Measurements from ENCODE around the gene HAVCR2. TPM values are rescaled to one million over a fixed set of nuclear protein-coding genes. Genes with fewer than 3 reads are reported as not detected.

Gene HAVCR2
- total and polyA plus RNA-seq, 9 of the 15 experiments (the other 6 are each of a cell fraction or from before 2014, with no cell fraction given): 0.04 to 0.11 (median 0.06) TPM; not detected in 5

DNA sequence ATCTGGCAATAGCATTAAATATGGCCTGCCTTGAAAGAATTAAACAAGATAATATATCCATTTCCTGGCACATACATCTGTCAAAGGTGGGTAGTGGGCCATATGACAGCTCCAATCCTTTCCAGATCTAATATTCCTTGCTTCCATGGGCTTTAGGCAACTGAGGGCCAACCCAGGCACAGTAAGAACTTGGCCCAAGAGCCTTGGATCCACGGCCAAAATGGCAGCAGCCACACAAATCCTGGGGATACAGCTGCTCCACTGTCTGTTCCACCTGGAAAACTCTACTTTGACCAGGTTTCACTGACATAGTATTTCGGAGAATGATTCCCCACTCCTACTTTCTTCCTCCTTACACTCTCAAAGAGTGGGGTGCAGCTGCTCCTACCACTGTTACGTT is 63.2 kb downstream of the HAVCR2 start:
- Histone ChIP-seq H2AFZ (ENCODE audit: low read depth, low read length) (no peak overlapping the region), H3K9me3 (replicated peaks; ENCODE audit: control insufficient read depth, insufficient read depth, low read depth, low read length) (no peaks in the 10 kb centered on the region), H3K4me3 (no peak overlapping the region), H3K9me1 (ENCODE audit: control insufficient read depth, insufficient read depth, low read length) (no peaks in the 10 kb centered on the region), H3K27ac (ENCODE audit: extremely low read depth, low read depth, low read length) (no peak overlapping the region), H3K4me2 (ENCODE audit: insufficient read depth, low read length) (no peak overlapping the region), H3K36me3 (ENCODE audit: control insufficient read depth, insufficient read depth, low read length) (no peaks in the 10 kb centered on the region), H3K4me1 (replicated peaks in 1 of 2; ENCODE audit: control insufficient read depth in 2 of 2, insufficient read depth in 2 of 2, low read length in 2 of 2) (no peaks in the 10 kb centered on the region), H3K9ac (ENCODE audit: insufficient read depth in 1 of 2, low read depth in 2 of 2, low read length in 2 of 2) (no peak overlapping the region), H3K79me2 (ENCODE audit: control insufficient read depth, insufficient read depth, low read length) (no peaks in the 10 kb centered on the region), H3K27me3 (ENCODE audit: control insufficient read depth in 2 of 2, insufficient read depth in 2 of 2, low read length in 2 of 2) (no peaks in the 10 kb centered on the region), H4K20me1 (replicated peaks; ENCODE audit: control insufficient read depth, insufficient read depth, low read length) (no peaks in the 10 kb centered on the region)
- no peak for DNase-seq (ENCODE audit: extremely low read depth in 1 of 4, low spot score in 3 of 4)
- no peak for FAIRE-seq
- TF ChIP-seq, protein P1, sequence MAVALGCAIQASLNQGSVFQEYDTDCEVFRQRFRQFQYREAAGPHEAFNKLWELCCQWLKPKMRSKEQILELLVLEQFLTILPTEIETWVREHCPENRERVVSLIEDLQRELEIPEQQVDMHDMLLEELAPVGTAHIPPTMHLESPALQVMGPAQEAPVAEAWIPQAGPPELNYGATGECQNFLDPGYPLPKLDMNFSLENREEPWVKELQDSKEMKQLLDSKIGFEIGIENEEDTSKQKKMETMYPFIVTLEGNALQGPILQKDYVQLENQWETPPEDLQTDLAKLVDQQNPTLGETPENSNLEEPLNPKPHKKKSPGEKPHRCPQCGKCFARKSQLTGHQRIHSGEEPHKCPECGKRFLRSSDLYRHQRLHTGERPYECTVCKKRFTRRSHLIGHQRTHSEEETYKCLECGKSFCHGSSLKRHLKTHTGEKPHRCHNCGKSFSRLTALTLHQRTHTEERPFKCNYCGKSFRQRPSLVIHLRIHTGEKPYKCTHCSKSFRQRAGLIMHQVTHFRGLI (CRISPR knock-in tag; IDR thresholded peaks at IDR 0.05): no peak
- TF ChIP-seq PRPF4 (IDR thresholded peaks at IDR 0.05; ENCODE audit: insufficient read depth, low read depth, low read length, poor library complexity, severe bottlenecking) (no peak), ZNF324 (CRISPR knock-in tag; IDR thresholded peaks at IDR 0.05) (no peak), FOXP1 (CRISPR knock-in tag; IDR thresholded peaks at IDR 0.05) (no peak), ZEB2 (IDR thresholded peaks at IDR 0.05) (no peak), EWSR1 (IDR thresholded peaks at IDR 0.05; ENCODE audit: borderline replicate concordance, low read depth, partially characterized antibody) (no peak), PHTF2 (CRISPR knock-in tag; IDR thresholded peaks at IDR 0.05) (no peak), ZC3H11A (IDR thresholded peaks at IDR 0.05; ENCODE audit: low read depth, low read length) (no peak), JUNB (CRISPR knock-in tag; conservative IDR thresholded peaks at IDR 0.05) (no peak), KAT8 (IDR thresholded peaks at IDR 0.05; ENCODE audit: low read depth) (no peak), E2F3 (CRISPR knock-in tag; IDR thresholded peaks at IDR 0.05) (no peak), ATF7 (IDR thresholded peaks at IDR 0.05) (no peak), SIRT6 (IDR thresholded peaks at IDR 0.05; ENCODE audit: low read depth, low read length) (no peak), NCOA1 (IDR thresholded peaks at IDR 0.05; ENCODE audit: low read depth) (no peak), ZNF184 (CRISPR knock-in tag; IDR thresholded peaks at IDR 0.05) (no peak)
- TF ChIP-seq, protein P2, sequence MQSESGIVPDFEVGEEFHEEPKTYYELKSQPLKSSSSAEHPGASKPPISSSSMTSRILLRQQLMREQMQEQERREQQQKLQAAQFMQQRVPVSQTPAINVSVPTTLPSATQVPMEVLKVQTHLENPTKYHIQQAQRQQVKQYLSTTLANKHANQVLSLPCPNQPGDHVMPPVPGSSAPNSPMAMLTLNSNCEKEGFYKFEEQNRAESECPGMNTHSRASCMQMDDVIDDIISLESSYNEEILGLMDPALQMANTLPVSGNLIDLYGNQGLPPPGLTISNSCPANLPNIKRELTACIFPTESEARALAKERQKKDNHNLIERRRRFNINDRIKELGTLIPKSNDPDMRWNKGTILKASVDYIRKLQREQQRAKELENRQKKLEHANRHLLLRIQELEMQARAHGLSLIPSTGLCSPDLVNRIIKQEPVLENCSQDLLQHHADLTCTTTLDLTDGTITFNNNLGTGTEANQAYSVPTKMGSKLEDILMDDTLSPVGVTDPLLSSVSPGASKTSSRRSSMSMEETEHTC (IDR thresholded peaks at IDR 0.05): no peak
- TF ChIP-seq, protein P3, sequence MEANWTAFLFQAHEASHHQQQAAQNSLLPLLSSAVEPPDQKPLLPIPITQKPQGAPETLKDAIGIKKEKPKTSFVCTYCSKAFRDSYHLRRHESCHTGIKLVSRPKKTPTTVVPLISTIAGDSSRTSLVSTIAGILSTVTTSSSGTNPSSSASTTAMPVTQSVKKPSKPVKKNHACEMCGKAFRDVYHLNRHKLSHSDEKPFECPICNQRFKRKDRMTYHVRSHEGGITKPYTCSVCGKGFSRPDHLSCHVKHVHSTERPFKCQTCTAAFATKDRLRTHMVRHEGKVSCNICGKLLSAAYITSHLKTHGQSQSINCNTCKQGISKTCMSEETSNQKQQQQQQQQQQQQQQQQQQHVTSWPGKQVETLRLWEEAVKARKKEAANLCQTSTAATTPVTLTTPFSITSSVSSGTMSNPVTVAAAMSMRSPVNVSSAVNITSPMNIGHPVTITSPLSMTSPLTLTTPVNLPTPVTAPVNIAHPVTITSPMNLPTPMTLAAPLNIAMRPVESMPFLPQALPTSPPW (CRISPR knock-in tag; IDR thresholded peaks at IDR 0.05): no peak
- in situ Hi-C loops (cut with MboI) (no loop called here), intact Hi-C loops (cut with micrococcal nuclease) (no loop called here)
- ChIA-PET CTCF (ENCODE audit: low intra/inter-chr PET ratio) (no interaction called here), POLR2A (no interaction called here)
- 3% methylated on average over 3 of the region's 3 CpGs for WGBS (ENCODE audit: insufficient coverage, low coverage, missing lambda C conversion rate)
- ATAC-seq: no peak
- BruUV-seq (replicated peaks): no TSS peak

Data from K562 (cell line).